22Rv1 (cell line): Measurements from ENCODE around the gene NFXL1.

Experiments
- CTCF ChIP-seq: fragments of 450-650 bp; IDR thresholded peaks from 2 replicates; pipeline ENCODE4 v1.5.1; 2017; ENCODE audit warnings: mild to moderate bottlenecking
- ZFX ChIP-seq: fragments of 450-650 bp; IDR thresholded peaks from 2 replicates; pipeline ENCODE4 v1.6.1; 2017; ENCODE audit warnings: antibody characterized with exemption, borderline replicate concordance

GRCh38 chr4:47809654-47810203 is 104.7 kb downstream of the NFXL1 start:
- TF ChIP-seq CTCF: no peak
- no peak for TF ChIP-seq ZFX
